ENCODE data around the gene NBPF8. TPM values are rescaled to one million over a fixed set of nuclear protein-coding genes. Genes with fewer than 3 reads are reported as not detected.
"Not testable (repeated sequence)": the region's sequence is repeated elsewhere in the genome, so short reads cannot be mapped to it uniquely, and the experiment has no call there.

Gene NBPF8
- total and polyA plus RNA-seq, 3 experiments from 2014 or later, result 2.0 to 14.4 (median 13.8) TPM

DNA sequence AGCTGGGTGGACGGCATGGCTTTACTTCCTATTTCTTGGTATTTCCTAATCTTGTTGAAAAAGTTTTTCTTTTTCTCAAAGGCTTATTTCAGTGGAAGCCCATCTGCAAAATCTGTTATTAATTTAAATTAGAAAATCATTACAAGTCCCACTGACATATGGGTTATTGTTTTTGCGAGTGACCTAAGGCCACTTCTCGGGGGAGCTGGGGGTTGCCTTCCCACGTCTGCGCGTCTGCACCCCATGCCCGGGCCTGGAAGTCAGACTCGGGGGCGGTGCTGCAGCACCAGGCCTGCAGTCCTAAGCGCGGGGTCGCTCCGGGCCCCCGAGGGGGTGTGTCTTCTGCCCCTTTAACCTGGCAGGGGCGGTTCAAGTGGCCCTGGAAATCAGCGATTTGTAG, 384 bp upstream of the NBPF8 start:
- H3K27ac ChIP-seq (ENCODE audit: low read depth, low read length); H3K27me3 Mint-ChIP-seq; H3K36me3 ChIP-seq (ENCODE audit: insufficient read depth, low read length); POLR2A ChIA-PET; H3K4me3 ChIP-seq (ENCODE audit: low read length); H3K27ac Mint-ChIP-seq; H3K9me3 Mint-ChIP-seq; H3K9me3 ChIP-seq (ENCODE audit: low read length); H3K4me3 Mint-ChIP-seq; H3K4me1 ChIP-seq (ENCODE audit: insufficient read depth, low read length); H3K36me3 Mint-ChIP-seq; DNase-seq; H3K27me3 ChIP-seq (ENCODE audit: insufficient read depth, low read length, poor library complexity, severe bottlenecking); CTCF ChIA-PET; H3K4me1 Mint-ChIP-seq: not testable (repeated sequence)

DNA sequence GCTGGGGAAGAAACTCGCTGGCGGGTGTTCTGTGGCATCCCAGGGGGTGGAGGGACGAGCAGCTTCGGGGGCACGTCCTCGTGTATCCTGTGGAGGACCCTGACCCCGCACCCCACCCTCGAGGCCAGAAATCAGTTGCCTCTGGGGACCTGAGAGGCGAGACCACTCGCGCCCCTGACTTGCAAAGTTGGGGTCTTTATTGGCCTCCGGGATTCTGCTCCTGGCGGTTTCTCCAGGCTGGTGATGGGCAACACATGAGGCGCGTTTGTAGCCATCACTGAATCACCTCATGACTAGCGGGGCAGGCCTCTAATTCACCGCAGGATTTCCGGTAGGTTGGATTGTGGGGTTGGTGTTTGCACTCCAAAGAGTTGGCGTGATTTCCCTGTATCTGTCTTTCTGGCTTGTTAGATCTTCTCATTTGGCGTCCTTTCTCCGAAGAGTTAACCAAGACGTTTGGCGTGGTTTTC, 692 bp downstream of the NBPF8 start:
- H3K27ac ChIP-seq (ENCODE audit: low read depth, low read length); H3K36me3 ChIP-seq (ENCODE audit: insufficient read depth, low read length); H3K9me3 ChIP-seq (ENCODE audit: low read length); POLR2A ChIA-PET; H3K4me1 Mint-ChIP-seq; CTCF ChIA-PET; H3K36me3 Mint-ChIP-seq; H3K27me3 Mint-ChIP-seq; H3K9me3 Mint-ChIP-seq; H3K27me3 ChIP-seq (ENCODE audit: insufficient read depth, low read length, poor library complexity, severe bottlenecking); H3K4me1 ChIP-seq (ENCODE audit: insufficient read depth, low read length): not testable (repeated sequence)
- peak; percentile 1 to 48 (median 22) for DNase-seq
- peak overlapping the region; percentile 66 for H3K4me3 ChIP-seq (ENCODE audit: low read length)
- Mint-ChIP-seq H3K27ac (peak overlapping the region; percentile 84 to 94 (median 89)), H3K4me3 (peak overlapping the region; percentile 86 to 99 (median 90))

DNA sequence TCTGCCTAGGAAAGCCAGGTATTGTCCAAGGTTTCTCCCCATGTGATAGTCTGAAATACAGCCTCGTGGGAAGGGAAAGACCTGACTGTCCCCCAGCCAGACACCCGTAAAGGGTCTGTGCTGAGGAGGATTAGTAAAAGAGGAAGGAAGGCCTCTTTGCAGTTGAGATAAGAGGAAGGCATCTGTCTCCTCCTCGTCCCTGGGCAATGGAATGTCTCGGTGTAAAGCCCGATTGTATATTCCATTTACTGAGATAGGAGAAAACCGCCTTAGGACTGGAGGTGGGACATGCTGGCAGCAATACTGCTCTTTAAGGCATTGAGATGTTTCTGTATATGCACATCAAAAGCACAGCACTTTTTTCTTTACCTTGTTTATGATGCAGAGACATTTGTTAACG, 10.2 kb downstream of the NBPF8 start:
- DNase-seq; H3K27me3 Mint-ChIP-seq; H3K4me3 ChIP-seq (ENCODE audit: low read length); H3K9me3 Mint-ChIP-seq; H3K4me1 Mint-ChIP-seq; H3K4me1 ChIP-seq (ENCODE audit: insufficient read depth, low read length); H3K27ac ChIP-seq (ENCODE audit: low read depth, low read length); H3K9me3 ChIP-seq (ENCODE audit: low read length); H3K27me3 ChIP-seq (ENCODE audit: insufficient read depth, low read length, poor library complexity, severe bottlenecking); H3K4me3 Mint-ChIP-seq; CTCF ChIA-PET; POLR2A ChIA-PET; H3K36me3 ChIP-seq (ENCODE audit: insufficient read depth, low read length); H3K27ac Mint-ChIP-seq: not testable (repeated sequence)
- peaks cover 0 to 13% (median 0%) of the 10 kb centered on the region in 3 donors for H3K36me3 Mint-ChIP-seq

DNA sequence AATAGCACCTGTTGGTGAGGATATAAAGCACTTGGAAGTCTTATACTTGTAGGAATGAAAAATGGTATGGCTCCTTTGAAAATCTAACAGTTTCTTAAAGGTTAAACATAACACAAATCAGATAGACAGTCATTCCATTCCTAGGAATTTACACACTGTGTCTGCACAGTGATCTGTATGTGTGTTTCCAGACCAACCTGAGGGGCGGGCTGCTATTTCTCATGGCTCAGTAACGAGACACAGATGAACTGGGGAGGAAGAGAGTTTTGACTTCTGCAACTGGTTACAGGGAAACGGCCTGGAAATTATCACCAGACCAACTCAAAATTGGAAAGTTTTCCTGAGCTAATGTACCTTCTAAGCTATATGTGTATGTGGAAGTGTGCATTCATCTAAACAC, 16.8 kb downstream of the NBPF8 start:
- H3K4me3 Mint-ChIP-seq; H3K27ac ChIP-seq (ENCODE audit: low read depth, low read length); DNase-seq; H3K9me3 Mint-ChIP-seq; H3K36me3 Mint-ChIP-seq; H3K27ac Mint-ChIP-seq; H3K27me3 Mint-ChIP-seq; H3K9me3 ChIP-seq (ENCODE audit: low read length); H3K4me1 ChIP-seq (ENCODE audit: insufficient read depth, low read length); POLR2A ChIA-PET; H3K27me3 ChIP-seq (ENCODE audit: insufficient read depth, low read length, poor library complexity, severe bottlenecking); CTCF ChIA-PET; H3K36me3 ChIP-seq (ENCODE audit: insufficient read depth, low read length); H3K4me1 Mint-ChIP-seq; H3K4me3 ChIP-seq (ENCODE audit: low read length): not testable (repeated sequence)

DNA sequence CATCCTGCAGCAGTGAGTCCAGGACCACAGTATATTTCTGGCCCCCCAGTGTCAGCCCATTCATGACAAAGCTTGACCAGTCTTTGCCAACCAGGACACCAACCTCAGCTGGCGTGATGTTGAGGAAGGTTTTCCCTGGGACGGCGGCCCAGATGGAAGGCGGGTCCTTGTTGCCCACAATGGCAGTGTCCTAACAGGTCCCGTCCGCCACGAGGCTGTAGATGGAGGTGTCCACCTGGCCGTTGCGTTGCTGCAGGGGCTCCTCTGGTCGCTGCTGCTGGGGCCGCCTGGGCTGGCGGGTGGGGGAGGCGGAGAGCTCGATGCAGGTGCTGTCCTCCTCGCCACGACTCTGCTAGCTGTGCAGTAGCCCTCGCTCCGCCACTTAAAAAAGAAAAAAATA, 19.0 kb downstream of the NBPF8 start:
- H3K9me3 Mint-ChIP-seq; H3K4me1 Mint-ChIP-seq; CTCF ChIA-PET; DNase-seq; H3K27ac ChIP-seq (ENCODE audit: low read depth, low read length); H3K4me3 Mint-ChIP-seq; H3K27ac Mint-ChIP-seq; POLR2A ChIA-PET; H3K4me3 ChIP-seq (ENCODE audit: low read length); H3K27me3 Mint-ChIP-seq; H3K36me3 ChIP-seq (ENCODE audit: insufficient read depth, low read length); H3K36me3 Mint-ChIP-seq; H3K4me1 ChIP-seq (ENCODE audit: insufficient read depth, low read length); H3K27me3 ChIP-seq (ENCODE audit: insufficient read depth, low read length, poor library complexity, severe bottlenecking); H3K9me3 ChIP-seq (ENCODE audit: low read length): not testable (repeated sequence)

DNA sequence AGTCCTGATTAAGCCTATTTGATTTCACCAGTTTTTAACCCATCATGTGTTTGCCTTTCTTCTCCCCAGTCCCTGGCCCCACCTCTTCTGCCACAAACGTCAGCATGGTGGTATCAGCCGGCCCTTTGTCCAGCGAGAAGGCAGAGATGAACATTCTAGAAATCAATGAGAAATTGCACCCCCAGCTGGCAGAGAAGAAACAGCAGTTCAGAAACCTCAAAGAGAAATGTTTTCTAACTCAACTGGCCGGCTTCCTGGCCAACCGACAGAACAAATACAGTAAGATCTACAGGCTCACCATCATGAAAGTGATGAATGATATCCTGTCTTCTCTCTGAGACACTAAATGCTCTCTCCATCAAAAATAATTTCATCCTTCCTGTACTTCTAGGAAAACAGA, 34.3 kb downstream of the NBPF8 start:
- H3K4me1 ChIP-seq (ENCODE audit: insufficient read depth, low read length); H3K27me3 ChIP-seq (ENCODE audit: insufficient read depth, low read length, poor library complexity, severe bottlenecking); H3K27me3 Mint-ChIP-seq; H3K27ac ChIP-seq (ENCODE audit: low read depth, low read length); H3K27ac Mint-ChIP-seq; H3K4me3 Mint-ChIP-seq; CTCF ChIA-PET; H3K9me3 ChIP-seq (ENCODE audit: low read length); H3K4me1 Mint-ChIP-seq; H3K9me3 Mint-ChIP-seq; DNase-seq; POLR2A ChIA-PET; H3K4me3 ChIP-seq (ENCODE audit: low read length); H3K36me3 ChIP-seq (ENCODE audit: insufficient read depth, low read length); H3K36me3 Mint-ChIP-seq: not testable (repeated sequence)

Other genes with a start within 250 kb of the NBPF8 start
- 10 to 100 TPM; 22.2 to 22.8 TPM for gene SEC22B, start 238.5 kb upstream of the NBPF8 start, total RNA-seq
- gene SEC22B, start 238.5 kb upstream of the NBPF8 start, polyA plus RNA-seq, result 18.7 TPM